HG03432 (cell line): Measurements from ENCODE around the gene FLYWCH1.
A peak's percentile ranks its signal among the peaks of the same experiment; 100 is the strongest.

ENCODE experiments used
- ATAC-seq: cut with Tn5 transposase; IDR thresholded peaks from one replicate; pipeline ENCODE4 v1.9.1; 2021; ENCODE audit warnings: mild to moderate bottlenecking, moderate library complexity; ENCODE audit not compliant: unreplicated experiment

The FLYWCH1 gene

GRCh38 chr16:2911638-2912329, at the start of gene FLYWCH1:
Gene FLYWCH1, plus strand, starts transcription at chr16:2911931. Its CDS starts 17,755 bp downstream, at chr16:2929686.
- peak; percentile 90 for ATAC-seq

- no peak for ATAC-seq
Measured at GRCh38 chr16:2865651-2866050, 46.1 kb upstream of the FLYWCH1 start.

- no peak for ATAC-seq
Measured at GRCh38 chr16:2866431-2866830, 45.3 kb upstream of the FLYWCH1 start.

- ATAC-seq, result no peak
Measured at GRCh38 chr16:2867661-2867986, 44.1 kb upstream of the FLYWCH1 start.

GRCh38 chr16:2867987-2868789, 43.5 kb upstream of the FLYWCH1 start:
- peak; percentile 87 for ATAC-seq

DNA sequence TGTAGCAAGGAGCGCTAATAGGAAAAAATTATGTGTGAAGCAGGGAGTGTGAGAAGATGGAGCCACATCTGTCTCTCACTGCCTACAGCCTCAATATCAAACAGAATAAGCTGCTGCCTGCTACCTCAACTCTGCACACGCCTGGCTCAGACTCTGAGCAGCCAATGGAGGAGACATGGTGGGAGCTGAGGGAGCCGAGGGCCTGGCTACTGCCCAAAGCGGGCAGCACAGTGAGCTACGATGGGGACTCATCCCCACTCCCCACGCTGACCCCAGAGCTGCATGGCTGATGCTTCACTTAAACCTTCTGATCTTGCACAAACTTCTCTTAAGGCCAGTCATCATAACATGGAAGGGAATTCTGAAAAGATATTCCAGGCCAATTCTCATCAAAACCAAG, 39.8 kb upstream of the FLYWCH1 start:
- ATAC-seq, result no peak

- ATAC-seq, result no peak
Measured at GRCh38 chr16:2874032-2874911, 37.5 kb upstream of the FLYWCH1 start.

DNA sequence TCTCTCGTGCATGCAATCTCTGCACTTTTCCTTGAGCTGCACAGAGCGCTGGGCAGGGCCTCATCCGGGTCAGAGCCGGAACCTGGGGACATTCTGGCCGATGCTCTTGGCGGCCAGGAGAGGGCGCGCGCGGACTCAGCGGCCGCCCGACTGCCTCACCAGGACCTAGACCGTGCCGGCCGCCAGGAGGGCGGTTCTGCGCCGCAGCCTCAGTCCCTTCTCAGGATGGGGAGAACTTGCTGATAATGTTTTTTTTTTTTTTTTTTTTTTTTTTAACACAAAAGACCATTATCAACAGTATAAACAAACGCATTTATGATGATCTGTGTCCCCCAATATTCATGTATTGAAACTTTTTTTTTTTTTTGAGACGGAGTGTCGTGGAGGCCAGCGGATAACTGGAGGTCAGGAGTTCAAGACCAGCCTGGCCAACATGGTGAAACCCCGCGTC, 36.8 kb upstream of the FLYWCH1 start:
- peak; percentile 72 for ATAC-seq

- no peak for ATAC-seq
Measured at GRCh38 chr16:2879854-2880508, 31.8 kb upstream of the FLYWCH1 start.

- ATAC-seq, result peak; percentile 19
Measured at GRCh38 chr16:2881783-2882649, 29.7 kb upstream of the FLYWCH1 start.

DNA sequence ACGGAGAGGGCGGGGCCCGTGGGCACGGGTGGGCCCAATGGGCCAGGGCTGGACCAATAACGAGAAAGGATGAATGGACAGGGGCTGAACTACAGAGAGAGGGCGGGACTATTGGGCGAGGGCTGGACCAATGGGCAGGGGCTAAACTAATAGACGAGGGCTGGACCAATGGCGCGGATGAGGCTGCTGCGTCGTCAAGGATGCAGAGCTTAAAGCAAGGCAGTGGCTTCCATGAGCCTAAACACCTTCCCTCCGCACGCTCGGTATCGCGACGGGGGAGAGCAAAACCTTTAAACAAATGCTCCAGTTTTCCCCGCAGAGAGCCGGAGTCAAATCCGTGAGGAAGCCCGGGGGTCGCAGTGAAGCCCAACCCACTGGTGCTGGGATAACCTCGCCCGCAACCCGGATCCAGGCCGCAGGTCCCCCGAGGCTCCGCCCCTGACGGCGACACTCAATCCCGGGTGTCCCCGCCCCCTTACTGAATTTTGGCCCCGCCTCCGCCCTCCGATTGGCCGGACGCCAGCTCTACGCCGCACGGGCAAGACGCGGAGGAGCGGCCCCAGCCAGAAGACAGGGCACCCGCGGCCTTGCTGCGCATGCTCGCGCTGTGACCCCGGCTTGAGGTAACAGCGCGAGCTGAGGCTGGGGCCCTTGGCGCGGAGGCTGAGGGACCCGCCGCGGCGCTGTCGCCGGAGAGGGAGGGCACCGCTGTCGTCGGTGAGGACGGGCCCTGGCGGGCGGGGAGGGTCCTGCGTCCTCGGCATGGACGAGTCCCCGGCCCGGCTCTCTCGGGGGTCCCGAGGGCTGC, 28.9 kb upstream of the FLYWCH1 start, which contains the start of gene FLYWCH2:
Gene FLYWCH2 (plus strand): TSS at position 566 of the 808 bp plus-strand sequence. CDS start 13,235 bp downstream, outside the sequence.
- peak; percentile 86 for ATAC-seq

DNA sequence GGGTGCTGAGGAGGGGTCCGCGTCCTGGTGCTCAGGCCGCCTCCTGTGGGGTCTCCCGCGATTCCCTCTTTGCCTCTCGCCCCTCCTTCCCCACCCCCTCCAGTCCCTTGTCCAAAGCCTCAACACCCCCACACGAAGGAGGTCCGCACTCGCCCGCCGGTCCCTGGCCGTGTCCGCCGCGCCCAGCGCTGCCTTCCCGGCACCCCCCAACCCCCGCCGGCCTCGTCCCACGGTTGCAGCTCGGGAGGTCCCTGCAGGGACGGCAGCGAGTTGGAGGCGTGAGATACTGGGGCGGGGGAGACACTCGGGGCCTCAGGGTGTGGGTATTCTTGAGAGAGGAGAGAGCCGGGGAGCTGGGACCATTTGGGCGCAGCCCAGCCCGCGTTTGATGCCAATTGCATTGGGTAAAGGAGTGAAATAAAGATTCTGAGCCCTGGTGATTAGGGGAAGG, 28.2 kb upstream of the FLYWCH1 start:
- no peak for ATAC-seq

DNA sequence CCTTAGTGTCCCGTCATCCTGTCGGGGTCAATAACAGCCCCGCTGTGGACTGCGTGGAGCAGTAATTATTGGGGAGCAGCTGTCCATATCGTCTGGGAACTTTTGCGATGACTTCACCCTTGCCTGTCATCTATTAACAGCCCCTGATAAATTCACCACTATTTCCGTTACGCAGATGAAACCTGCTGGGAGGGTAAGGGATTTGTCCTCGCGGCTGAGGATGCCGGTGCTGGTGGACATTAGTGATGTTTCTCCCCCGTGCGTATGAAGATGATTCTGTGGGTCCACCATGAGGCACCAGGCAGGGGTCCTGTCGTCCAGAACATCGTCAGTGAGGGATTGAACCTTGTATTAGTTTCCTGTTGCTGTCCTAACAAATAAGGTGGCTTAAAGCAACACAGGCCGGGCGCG, 27.7 kb upstream of the FLYWCH1 start:
- ATAC-seq, result no peak

DNA sequence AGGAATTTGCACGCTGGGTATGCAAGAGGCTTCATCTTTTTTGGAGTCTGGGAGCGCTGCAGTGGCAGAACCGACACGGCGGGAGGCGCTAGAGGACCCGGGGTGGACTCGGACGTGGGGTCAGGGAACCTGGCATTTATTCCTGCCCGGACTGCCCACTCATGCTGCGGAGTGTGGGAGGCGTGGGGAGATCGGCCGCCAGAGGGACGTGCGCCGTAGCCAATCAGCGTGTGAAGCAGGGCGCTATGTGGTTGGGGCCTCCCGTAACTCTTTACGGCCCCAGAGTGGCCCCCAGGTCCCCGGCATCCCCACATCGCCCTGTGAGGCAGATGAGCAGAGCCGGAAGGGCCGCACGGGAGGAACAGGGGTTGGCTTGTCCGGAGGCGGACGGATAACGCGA, 17.5 kb upstream of the FLYWCH1 start:
- ATAC-seq, result no peak

DNA sequence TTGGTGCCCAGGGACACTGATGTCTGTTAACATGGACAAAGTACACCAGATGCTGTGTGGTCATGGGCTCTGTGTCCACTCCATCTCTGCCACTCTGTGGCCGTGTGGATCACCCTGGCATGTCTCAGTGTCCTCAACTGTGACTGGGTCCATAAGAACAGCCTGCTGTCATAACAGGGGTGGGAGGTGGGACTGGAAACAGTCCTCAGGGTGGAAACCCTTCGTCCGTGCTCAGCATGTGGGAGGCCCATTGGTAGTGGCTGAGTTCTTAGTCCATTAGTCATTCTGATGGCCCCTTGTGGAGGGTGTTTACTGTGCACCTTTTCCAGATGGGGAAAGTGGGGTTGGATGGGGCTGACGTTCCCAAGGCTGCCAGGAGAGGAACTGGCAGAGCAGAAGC, 15.9 kb upstream of the FLYWCH1 start:
- no peak for ATAC-seq

GRCh38 chr16:2896480-2897010, 15.2 kb upstream of the FLYWCH1 start:
- no peak for ATAC-seq

DNA sequence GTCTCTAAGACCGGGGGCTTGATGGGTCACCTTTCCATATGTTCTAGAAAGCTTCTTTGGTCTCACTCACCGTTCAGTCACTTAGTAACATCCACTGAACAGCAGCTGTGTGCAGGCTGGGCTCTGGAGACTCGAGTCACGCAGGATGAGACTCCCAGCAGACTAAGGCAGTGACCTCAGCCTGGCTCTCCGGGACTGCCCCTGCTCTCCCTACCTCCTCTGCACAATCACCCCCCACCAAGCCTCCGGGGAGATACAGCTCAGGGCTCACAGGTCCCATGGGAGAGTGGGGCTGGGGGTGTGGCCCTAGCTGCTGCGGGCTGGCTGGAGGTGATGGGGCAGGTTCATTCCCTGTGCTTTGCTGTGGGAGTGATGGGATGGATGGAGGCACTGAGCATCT, 14.6 kb upstream of the FLYWCH1 start:
- ATAC-seq, result peak; percentile 65

DNA sequence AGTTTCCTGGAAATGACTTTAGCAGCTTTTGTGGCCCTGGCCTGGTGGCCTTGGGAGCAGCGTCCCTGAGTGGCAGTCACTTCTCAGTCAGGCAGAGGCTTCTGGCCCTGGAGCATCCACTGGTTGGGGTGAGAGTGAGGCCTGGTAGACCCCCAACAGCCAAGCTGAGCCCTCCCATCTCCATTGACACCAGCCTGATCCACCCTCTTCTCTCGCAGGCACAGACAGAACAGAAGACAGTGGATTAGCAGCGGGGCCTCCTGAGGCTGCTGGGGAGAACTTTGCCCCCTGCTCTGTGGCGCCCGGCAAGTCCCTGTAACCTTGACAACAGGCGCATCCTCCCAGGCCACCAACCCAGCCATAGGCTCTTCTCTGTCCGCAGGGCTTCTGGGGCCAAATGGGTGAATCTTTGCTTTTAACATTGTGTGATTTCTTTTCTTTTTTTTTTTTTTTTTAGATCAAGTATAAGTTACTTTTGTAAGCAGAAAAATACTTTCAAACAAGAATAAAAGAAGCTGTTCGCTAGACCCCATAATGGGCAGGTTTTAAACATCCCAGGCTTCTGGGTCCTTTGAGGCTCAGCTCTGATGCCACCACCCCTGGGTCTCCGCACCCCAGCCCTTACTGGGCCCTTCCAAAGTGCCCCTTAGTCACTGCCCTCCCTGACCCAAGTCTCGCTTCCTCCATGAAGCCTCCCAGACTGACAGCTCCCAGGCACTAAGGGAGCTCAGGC, 12.7 kb upstream of the FLYWCH1 start:
- ATAC-seq, result no peak
